PC-9 (cell line): Measurements from ENCODE around the gene COX17. TPM values are rescaled to one million over a fixed set of nuclear protein-coding genes. Genes with fewer than 3 reads are reported as not detected.

Experiments used
- Bru-seq: library from RNA; stranded (reverse); fragments of 400-500 nt; gene quantifications from one replicate; lab custom pipeline; 2021; lab: Mats Ljungman, UMichigan
- BruChase-seq, 2 experiments: library from RNA; stranded (reverse); fragments of 400-500 nt; gene quantifications; one replicate each; lab custom pipeline; 2021; lab: Mats Ljungman, UMichigan
- BruUV-seq: library from RNA; stranded (reverse); fragments of 400-500 nt; replicated peaks from 2 replicates; lab custom pipeline; 2021; lab: Mats Ljungman, UMichigan
- CTCF ChIA-PET: fragments of 300-600 bp; sonication (Branson Sonifier 250); formaldehyde crosslinking; loops from one replicate; lab custom pipeline; 2022; ENCODE audit warnings: antibody characterized with exemption; lab: Charles Lee
- POLR2A ChIA-PET: fragments of 300-600 bp; sonication (Branson Sonifier 250); formaldehyde crosslinking; loops from one replicate; lab custom pipeline; 2022; ENCODE audit warnings: antibody characterized with exemption; ENCODE audit not compliant: unreplicated experiment; lab: Charles Lee
- DNase-seq, 2 experiments: peaks; one replicate each; pipeline versions ENCODE4 v3.0.0 to v3.0.0-alpha.2; 2015 to 2022; ENCODE audit warnings: mixed read lengths in 1 of 2
- H2AFZ ChIP-seq: fragments of 200-600 bp; sonication (generic); 2 replicates; pipeline ENCODE4 v1.8.1; 2017; ENCODE audit warnings: antibody characterized with exemption
- H3F3A ChIP-seq: fragments of 200-600 bp; sonication (generic); 2 replicates; pipeline ENCODE4 v1.8.1; 2017; ENCODE audit warnings: antibody characterized with exemption, mild to moderate bottlenecking, low read depth; ENCODE audit not compliant: insufficient read depth
- H3K27ac ChIP-seq: fragments of 200-600 bp; sonication (generic); 2 replicates; pipeline ENCODE4 v1.6.1; 2016; ENCODE audit warnings: mixed run types
- H3K27me3 ChIP-seq: fragments of 200-600 bp; sonication (generic); 2 replicates; pipeline ENCODE4 v1.6.1; 2016; ENCODE audit warnings: low read depth, mixed run types; ENCODE audit not compliant: insufficient read depth
- H3K36me3 ChIP-seq: fragments of 200-600 bp; sonication (generic); 2 replicates; pipeline ENCODE4 v1.6.1; 2016; ENCODE audit warnings: low read depth, mixed run types
- H3K4me1 ChIP-seq: fragments of 200-600 bp; sonication (generic); replicated peaks from 2 replicates; pipeline ENCODE4 v1.6.1; 2016; ENCODE audit warnings: mixed run types; ENCODE audit not compliant: insufficient read depth
- H3K4me2 ChIP-seq: fragments of 200-600 bp; sonication (generic); 2 replicates; pipeline ENCODE4 v1.6.1; 2017; ENCODE audit warnings: mixed run types
- H3K4me3 ChIP-seq: fragments of 200-600 bp; sonication (generic); 2 replicates; pipeline ENCODE4 v1.6.1; 2016; ENCODE audit warnings: mixed run types
- H3K79me2 ChIP-seq: fragments of 200-600 bp; sonication (generic); 2 replicates; pipeline ENCODE4 v1.6.1; 2017; ENCODE audit warnings: low read depth, mixed run types
- H3K9me2 ChIP-seq: fragments of 200-600 bp; sonication (generic); 2 replicates; pipeline ENCODE4 v1.8.1; 2017; ENCODE audit warnings: mild to moderate bottlenecking; ENCODE audit not compliant: insufficient read depth
- H3K9me3 ChIP-seq: fragments of 200-600 bp; sonication (generic); 2 replicates; pipeline ENCODE4 v1.8.1; 2016; ENCODE audit warnings: low read depth; ENCODE audit not compliant: insufficient read depth
- H4K20me1 ChIP-seq: fragments of 200-600 bp; sonication (generic); 2 replicates; pipeline ENCODE4 v1.8.1; 2017; ENCODE audit not compliant: insufficient read depth
- CTCF ChIP-seq: fragments of 200-600 bp; sonication (generic); conservative IDR thresholded peaks from 2 replicates; pipeline ENCODE4 v1.6.1; 2017; ENCODE audit warnings: mixed run types, antibody characterized with exemption, mild to moderate bottlenecking, moderate library complexity
- EZH2 ChIP-seq: fragments of 200-600 bp; sonication (generic); IDR thresholded peaks from 2 replicates; pipeline ENCODE4 v1.8.0; 2017; ENCODE audit warnings: antibody characterized with exemption, low read depth
- intact Hi-C: fragments of 100-400 bp; cut with micrococcal nuclease; formaldehyde crosslinking; loops from one replicate; pipeline ENCODE4 v1.10.0; 2022; ENCODE audit not compliant: unreplicated experiment
- long read RNA-seq: library from polyadenylated mRNA; stranded (forward); transcript quantifications from one replicate; pipeline ENCODE4 v2.0.0, GENCODE V29; 2022
- total RNA-seq: library from RNA; stranded (reverse); gene quantifications from 2 replicates; pipeline ENCODE4 v1.2.3, GENCODE V29; 2021

Gene COX17, protein sequence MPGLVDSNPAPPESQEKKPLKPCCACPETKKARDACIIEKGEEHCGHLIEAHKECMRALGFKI
- total RNA-seq, result 57.6 and 61.4 TPM in 2 replicates
- percentile 91 among the genes with signal in this experiment for Bru-seq, nascent RNA
- percentile 80 among the genes with signal in this experiment for BruChase-seq, experiment 1, labeled RNA remaining after a 2-hour chase
- BruChase-seq, experiment 2, labeled RNA remaining after a 6-hour chase, result percentile 78 among the genes with signal in this experiment
- long read RNA-seq, transcript COX17-201 (3 exons, 684 nt), result major isoform, 209 of 224 reads
- long read RNA-seq, partial matches to known transcripts, result 2 of 224 reads
- long read RNA-seq, other reads (novel, unspliced or antisense), result 7 of 224 reads

GRCh38 chr3:119676771-119677640 is at the start of gene COX17:
Gene COX17, minus strand, starts transcription at chr3:119677406. Its CDS starts 96 bp downstream, at chr3:119677310.
- H3K9me3 ChIP-seq, result no peaks in the 10 kb centered on the region
- H3K27ac ChIP-seq, result peak within 1 kb of the TSS; percentile 59
- CTCF ChIA-PET, result no interaction called here
- 0 out of 2 replicates have a peak, but pooled peaks cover 8% of the 10 kb centered on the region for H3K36me3 ChIP-seq
- 0 out of 2 replicates have a peak, but pooled peaks cover 3% of the 10 kb centered on the region for H4K20me1 ChIP-seq
- H3K4me3 ChIP-seq, result peak within 1 kb of the TSS; percentile 81
- no peaks in the 10 kb centered on the region for H3K27me3 ChIP-seq
- intact Hi-C loops, result loop anchor here (1.0 to 10.0 kb wide), 6 partner anchors 98 to 643 kb away; partner anchors contain the start of genes ADPRH, IGSF11, POGLUT1 and TIMMDC1
- DNase-seq, result peak; percentile 92 to 96
- H3K9me2 ChIP-seq, result no peaks in the 10 kb centered on the region
- no peaks in the 10 kb centered on the region for H3F3A ChIP-seq
- POLR2A ChIA-PET, result interaction anchor here (0.7 to 0.8 kb wide), 2 partner anchors 188 to 214 kb away, joined by 6 to 9 read pairs; partner anchors contain the start of gene TMEM39A
- no TSS peak for BruUV-seq
- H3K4me2 ChIP-seq, result peak within 1 kb of the TSS; percentile 94
- peak within 1 kb of the TSS; percentile 97 for H2AFZ ChIP-seq
- H3K79me2 ChIP-seq, result peaks cover 22% of the 10 kb centered on the region
- H3K4me1 ChIP-seq, result peaks cover 15% of the 10 kb centered on the region
- TF ChIP-seq EZH2 (no peak), CTCF (no peak)

DNA sequence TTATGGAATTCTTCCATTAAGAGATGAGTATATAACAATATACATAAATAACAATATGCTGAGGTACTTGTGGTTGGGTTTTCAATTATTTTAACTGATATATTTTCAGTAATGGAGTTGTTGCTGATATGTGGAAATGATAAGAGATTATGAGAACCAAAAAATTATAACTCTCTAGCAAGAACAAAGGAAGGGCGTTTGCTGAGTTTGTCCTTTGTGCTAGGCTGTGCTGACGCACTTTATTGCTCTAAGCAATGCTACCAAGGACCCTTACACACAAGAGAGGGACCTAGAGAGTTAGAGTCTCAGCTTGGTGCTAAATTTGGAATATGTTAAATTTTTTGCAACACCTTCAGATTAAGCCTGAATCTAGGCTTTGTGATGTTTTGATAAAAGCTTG is 49.7 kb upstream of the COX17 start:
- TF ChIP-seq CTCF (no peak), EZH2 (no peak)
- Histone ChIP-seq H2AFZ (no peak overlapping the region), H3K9me3 (no peaks in the 10 kb centered on the region), H3K4me2 (no peak overlapping the region), H3K9me2 (no peaks in the 10 kb centered on the region), H3K36me3 (no peaks in the 10 kb centered on the region), H3K27me3 (no peaks in the 10 kb centered on the region), H4K20me1 (no peaks in the 10 kb centered on the region), H3K27ac (no peak overlapping the region), H3K79me2 (no peaks in the 10 kb centered on the region), H3K4me1 (no peaks in the 10 kb centered on the region), H3K4me3 (no peak overlapping the region), H3F3A (no peaks in the 10 kb centered on the region)
- ChIA-PET POLR2A (no interaction called here), CTCF (no interaction called here)
- intact Hi-C loops, result no loop called here
- no peak for DNase-seq
- BruUV-seq, result no TSS peak

DNA sequence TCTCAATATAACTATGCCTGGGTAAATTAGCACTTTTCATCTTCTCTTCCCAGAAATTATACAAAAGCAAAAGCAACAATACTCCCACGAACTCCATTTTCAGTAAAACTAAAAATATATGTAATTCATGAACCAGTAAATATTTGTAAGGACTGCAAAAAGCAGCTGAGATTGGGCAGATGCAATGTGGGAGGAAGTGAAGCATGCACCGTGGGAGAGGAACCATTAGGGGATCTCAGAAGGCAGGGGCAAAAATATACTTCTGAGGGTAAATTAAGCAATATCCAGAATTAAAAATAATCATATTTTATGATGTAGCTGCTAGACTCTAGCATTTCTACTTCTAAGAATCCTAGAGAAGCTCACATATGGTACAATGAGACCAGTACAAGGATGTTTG is 45.8 kb upstream of the COX17 start:
- DNase-seq, result no peak
- no peaks in the 10 kb centered on the region for H3F3A ChIP-seq
- no peak overlapping the region for H3K27ac ChIP-seq
- no peaks in the 10 kb centered on the region for H3K9me3 ChIP-seq
- no peak overlapping the region for H3K4me3 ChIP-seq
- ChIA-PET POLR2A (no interaction called here), CTCF (no interaction called here)
- no peak for TF ChIP-seq EZH2
- no peak for TF ChIP-seq CTCF
- H3K9me2 ChIP-seq, result no peaks in the 10 kb centered on the region
- H3K27me3 ChIP-seq, result no peaks in the 10 kb centered on the region
- H2AFZ ChIP-seq, result no peak overlapping the region
- BruUV-seq, result no TSS peak
- intact Hi-C loops, result no loop called here
- H3K4me2 ChIP-seq, result no peak overlapping the region
- H3K36me3 ChIP-seq, result no peaks in the 10 kb centered on the region
- H3K4me1 ChIP-seq, result no peaks in the 10 kb centered on the region
- H4K20me1 ChIP-seq, result no peaks in the 10 kb centered on the region
- no peaks in the 10 kb centered on the region for H3K79me2 ChIP-seq
